Measurements from ENCODE around the gene ITSN2. TPM values are rescaled to one million over a fixed set of nuclear protein-coding genes. Genes with fewer than 3 reads are reported as not detected.
"Not testable (repeated sequence)": the region's sequence is repeated elsewhere in the genome, so short reads cannot be mapped to it uniquely, and the experiment has no call there.

ITSN2 gene
- total RNA-seq, 3 donors from 2014 or later = 48.4 to 82.8 (median 54.0) TPM

GRCh38 chr2:24203029-24203786 lies 157.1 kb downstream of the ITSN2 start:
- intact Hi-C loops (cut with DNase I, micrococcal nuclease) = no loop called here
- Histone ChIP-seq H3K9me3 (no peaks in the 10 kb centered on the region), H3K36me3 (ENCODE audit: low read depth) (no peaks in the 10 kb centered on the region), H3K4me3 (no peak overlapping the region), H3K4me1 (ENCODE audit: low read depth) (no peaks in the 10 kb centered on the region)
- ATAC-seq (no peak), DNase-seq (no peak)
- TF ChIP-seq CTCF (IDR thresholded peaks at IDR 0.05) = no peak

- no peaks in the 10 kb centered on the region for H3K9me3 ChIP-seq
- H3K4me1 ChIP-seq (ENCODE audit: low read depth) = no peaks in the 10 kb centered on the region
- ATAC-seq = no peak
- no peak overlapping the region for H3K4me3 ChIP-seq
- intact Hi-C loops (cut with DNase I, micrococcal nuclease) = no loop called here
- no peak for TF ChIP-seq CTCF (IDR thresholded peaks at IDR 0.05)
- no peaks in the 10 kb centered on the region for H3K36me3 ChIP-seq (ENCODE audit: low read depth)
- DNase-seq = no peak
Measured at GRCh38 chr2:24200799-24201198, 159.5 kb downstream of the ITSN2 start.

- ATAC-seq (no peak), DNase-seq (no peak)
- intact Hi-C loops (cut with DNase I, micrococcal nuclease) = no loop called here
- Histone ChIP-seq H3K36me3 (ENCODE audit: low read depth) (no peaks in the 10 kb centered on the region), H3K4me1 (ENCODE audit: low read depth) (no peaks in the 10 kb centered on the region), H3K9me3 (no peaks in the 10 kb centered on the region), H3K4me3 (no peak overlapping the region)
- no peak for TF ChIP-seq CTCF (IDR thresholded peaks at IDR 0.05)
Measured at GRCh38 chr2:24199968-24200590, 160.3 kb downstream of the ITSN2 start.

- DNase-seq; H3K4me1 ChIP-seq (ENCODE audit: low read depth); H3K9me3 ChIP-seq; intact Hi-C loops (cut with DNase I, micrococcal nuclease); H3K4me3 ChIP-seq; ATAC-seq; H3K36me3 ChIP-seq (ENCODE audit: low read depth): not testable (repeated sequence)
Measured at GRCh38 chr2:24197213-24197612, 163.1 kb downstream of the ITSN2 start.

GRCh38 chr2:24191848-24192247 lies 168.5 kb downstream of the ITSN2 start:
- ATAC-seq (no peak), DNase-seq (no peak)
- Histone ChIP-seq H3K9me3 (no peaks in the 10 kb centered on the region), H3K4me3 (no peak overlapping the region), H3K36me3 (ENCODE audit: low read depth) (no peaks in the 10 kb centered on the region), H3K4me1 (ENCODE audit: low read depth) (no peaks in the 10 kb centered on the region)
- intact Hi-C loops (cut with DNase I, micrococcal nuclease) = no loop called here
- no peak for TF ChIP-seq CTCF (IDR thresholded peaks at IDR 0.05)

GRCh38 chr2:24191156-24191555 lies 169.2 kb downstream of the ITSN2 start:
- ATAC-seq (no peak), DNase-seq (no peak)
- H3K9me3 ChIP-seq = no peaks in the 10 kb centered on the region
- H3K4me3 ChIP-seq = no peak overlapping the region
- no peak for TF ChIP-seq CTCF (IDR thresholded peaks at IDR 0.05)
- H3K36me3 ChIP-seq (ENCODE audit: low read depth) = no peaks in the 10 kb centered on the region
- intact Hi-C loops (cut with DNase I, micrococcal nuclease) = no loop called here
- H3K4me1 ChIP-seq (ENCODE audit: low read depth) = no peaks in the 10 kb centered on the region

Data from mucosa of descending colon (tissue), 3 donors.